ENCODE measurements around the gene KIF13A.

The KIF13A gene

GRCh38 chr6:17886891-17887290 lies 100.5 kb downstream of the KIF13A start:
- Mint-ChIP-seq H3K27ac (no peak overlapping the region), H3K9me3 (peaks cover 1% of the 10 kb centered on the region), H3K4me3 (no peak overlapping the region), H3K4me1 (peaks cover 34% of the 10 kb centered on the region), H3K27me3 (no peaks in the 10 kb centered on the region), H3K36me3 (peaks cover 8% of the 10 kb centered on the region)
- no peak for ATAC-seq

GRCh38 chr6:17885889-17886576 lies 101.4 kb downstream of the KIF13A start:
- peaks cover 4% of the 10 kb centered on the region for H3K36me3 Mint-ChIP-seq
- H3K27me3 Mint-ChIP-seq = no peaks in the 10 kb centered on the region
- no peaks in the 10 kb centered on the region for H3K9me3 Mint-ChIP-seq
- H3K4me1 Mint-ChIP-seq = peaks cover 34% of the 10 kb centered on the region
- H3K4me3 Mint-ChIP-seq = no peak overlapping the region
- no peak for ATAC-seq
- no peak overlapping the region for H3K27ac Mint-ChIP-seq

- ATAC-seq = peak; percentile 89
- Mint-ChIP-seq H3K27ac (peak overlapping the region; percentile 80), H3K4me1 (peaks cover 34% of the 10 kb centered on the region), H3K36me3 (no peaks in the 10 kb centered on the region), H3K9me3 (no peaks in the 10 kb centered on the region), H3K27me3 (no peaks in the 10 kb centered on the region), H3K4me3 (peak overlapping the region; percentile 72)
Measured at GRCh38 chr6:17884498-17885478, 102.6 kb downstream of the KIF13A start.

GRCh38 chr6:17883665-17884497 lies 103.6 kb downstream of the KIF13A start:
- Mint-ChIP-seq H3K4me3 (peak overlapping the region; percentile 24), H3K4me1 (peaks cover 34% of the 10 kb centered on the region), H3K36me3 (no peaks in the 10 kb centered on the region), H3K27ac (peak overlapping the region; percentile 80), H3K27me3 (no peaks in the 10 kb centered on the region), H3K9me3 (no peaks in the 10 kb centered on the region)
- ATAC-seq = no peak

- no peaks in the 10 kb centered on the region for H3K27me3 Mint-ChIP-seq
- H3K27ac Mint-ChIP-seq = no peak overlapping the region
- ATAC-seq = no peak
- no peak overlapping the region for H3K4me3 Mint-ChIP-seq
- peaks cover 8% of the 10 kb centered on the region for H3K36me3 Mint-ChIP-seq
- H3K9me3 Mint-ChIP-seq = no peaks in the 10 kb centered on the region
- peaks cover 31% of the 10 kb centered on the region for H3K4me1 Mint-ChIP-seq
Measured at GRCh38 chr6:17881085-17881858, 106.2 kb downstream of the KIF13A start.

- H3K27ac Mint-ChIP-seq = no peak overlapping the region
- peaks cover 10% of the 10 kb centered on the region for H3K4me1 Mint-ChIP-seq
- H3K27me3 Mint-ChIP-seq = no peaks in the 10 kb centered on the region
- peaks cover 8% of the 10 kb centered on the region for H3K36me3 Mint-ChIP-seq
- ATAC-seq = no peak
- no peaks in the 10 kb centered on the region for H3K9me3 Mint-ChIP-seq
- no peak overlapping the region for H3K4me3 Mint-ChIP-seq
Measured at GRCh38 chr6:17879184-17879583, 108.3 kb downstream of the KIF13A start.

- no peaks in the 10 kb centered on the region for H3K27me3 Mint-ChIP-seq
- H3K9me3 Mint-ChIP-seq = no peaks in the 10 kb centered on the region
- H3K36me3 Mint-ChIP-seq = peaks cover 8% of the 10 kb centered on the region
- no peak overlapping the region for H3K27ac Mint-ChIP-seq
- H3K4me1 Mint-ChIP-seq = peaks cover 5% of the 10 kb centered on the region
- no peak overlapping the region for H3K4me3 Mint-ChIP-seq
- ATAC-seq = no peak
Measured at GRCh38 chr6:17878734-17879133, 108.7 kb downstream of the KIF13A start.

- Mint-ChIP-seq H3K4me3 (no peak overlapping the region), H3K9me3 (no peaks in the 10 kb centered on the region), H3K27me3 (no peaks in the 10 kb centered on the region), H3K4me1 (no peaks in the 10 kb centered on the region), H3K27ac (no peak overlapping the region), H3K36me3 (peaks cover 11% of the 10 kb centered on the region)
- no peak for ATAC-seq
Measured at GRCh38 chr6:17877895-17878440, 109.5 kb downstream of the KIF13A start.

GRCh38 chr6:17877196-17877894 lies 110.1 kb downstream of the KIF13A start:
- Mint-ChIP-seq H3K4me3 (no peak overlapping the region), H3K4me1 (no peaks in the 10 kb centered on the region), H3K9me3 (no peaks in the 10 kb centered on the region), H3K27ac (no peak overlapping the region), H3K36me3 (peaks cover 13% of the 10 kb centered on the region), H3K27me3 (no peaks in the 10 kb centered on the region)
- ATAC-seq = no peak

GRCh38 chr6:17874753-17875152 lies 112.7 kb downstream of the KIF13A start:
- H3K27me3 Mint-ChIP-seq = no peaks in the 10 kb centered on the region
- H3K4me3 Mint-ChIP-seq = no peak overlapping the region
- no peak overlapping the region for H3K27ac Mint-ChIP-seq
- peaks cover 13% of the 10 kb centered on the region for H3K36me3 Mint-ChIP-seq
- no peaks in the 10 kb centered on the region for H3K4me1 Mint-ChIP-seq
- ATAC-seq = no peak
- no peaks in the 10 kb centered on the region for H3K9me3 Mint-ChIP-seq

- no peak for ATAC-seq
- Mint-ChIP-seq H3K36me3 (peaks cover 10% of the 10 kb centered on the region), H3K4me1 (no peaks in the 10 kb centered on the region), H3K9me3 (no peaks in the 10 kb centered on the region), H3K4me3 (no peak overlapping the region), H3K27ac (no peak overlapping the region), H3K27me3 (no peaks in the 10 kb centered on the region)
Measured at GRCh38 chr6:17872908-17873307, 114.5 kb downstream of the KIF13A start.

GRCh38 chr6:17871836-17872235 lies 115.6 kb downstream of the KIF13A start:
- Mint-ChIP-seq H3K27ac (no peak overlapping the region), H3K27me3 (no peaks in the 10 kb centered on the region), H3K4me1 (no peaks in the 10 kb centered on the region), H3K9me3 (no peaks in the 10 kb centered on the region), H3K4me3 (no peak overlapping the region), H3K36me3 (peaks cover 6% of the 10 kb centered on the region)
- ATAC-seq = no peak

GRCh38 chr6:17871189-17871519 lies 116.3 kb downstream of the KIF13A start:
- no peak for ATAC-seq
- H3K36me3 Mint-ChIP-seq = peaks cover 6% of the 10 kb centered on the region
- H3K4me3 Mint-ChIP-seq = no peak overlapping the region
- no peaks in the 10 kb centered on the region for H3K4me1 Mint-ChIP-seq
- no peaks in the 10 kb centered on the region for H3K9me3 Mint-ChIP-seq
- H3K27me3 Mint-ChIP-seq = no peaks in the 10 kb centered on the region
- no peak overlapping the region for H3K27ac Mint-ChIP-seq
